H1 (cell line): ENCODE measurements around the gene TSKU. TPM values are rescaled to one million over a fixed set of nuclear protein-coding genes. Genes with fewer than 3 reads are reported as not detected.

Experiments
- CHD1 ChIP-seq: IDR thresholded peaks from 2 replicates; pipeline ENCODE4 v1.6.1; 2012; ENCODE audit warnings: low read depth, low read length, improper control_type of control experiment
- EGR1 ChIP-seq: IDR thresholded peaks from 2 replicates; pipeline ENCODE4 v1.6.1; 2011; ENCODE audit warnings: low read depth, low read length, borderline replicate concordance
- FOSL1 ChIP-seq: IDR thresholded peaks from 2 replicates; pipeline ENCODE4 v1.6.1; 2011; ENCODE audit warnings: mild to moderate bottlenecking, low read depth, low read length, moderate library complexity; ENCODE audit not compliant: insufficient read depth
- MAX ChIP-seq: IDR thresholded peaks from 2 replicates; pipeline ENCODE4 v1.6.1; 2012; ENCODE audit warnings: inconsistent platforms
- SP4 ChIP-seq: IDR thresholded peaks from 2 replicates; pipeline ENCODE4 v1.6.1; 2012; ENCODE audit warnings: low read length, inconsistent platforms
- TBP ChIP-seq: IDR thresholded peaks from 2 replicates; pipeline ENCODE4 v1.6.1; 2011; ENCODE audit warnings: low read depth, low read length, improper control_type of control experiment
- polyA plus RNA-seq, 7 experiments: library from polyadenylated mRNA; depleted of rRNA in 3 of 7; stranded (reverse) in 5 of 7; unstranded in 2 of 7; fragments of >200 nt in 5 of 7; fragments of 200-250 nt in 2 of 7; gene quantifications; 1 replicate in 5 of 7; 2 replicates in 1 of 7; 4 replicates in 1 of 7; pipeline versions ENCODE4 v1.2.1 to v1.2.3, GENCODE V29; 2011 to 2013; ENCODE audit warnings: missing spikeins in 2 of 7, mixed read lengths in 2 of 7
- total RNA-seq: library from RNA; stranded (reverse); fragmentation: NEBNext Ultra II Directional; extraction: Animal tissue kit (Norgen Biotek cat#: 25700); gene quantifications from 2 replicates; pipeline ENCODE4 v1.2.1, GENCODE V29; 2021
- TF ChIP-seq, protein P1 (sequence below): fragments of 300-600 bp; sonication (generic); IDR thresholded peaks from 2 replicates; pipeline ENCODE4 v1.7.1; 2012; ENCODE audit warnings: low read length, moderate library complexity, mild to moderate bottlenecking, inconsistent platforms; ENCODE audit not compliant: insufficient replicate concordance

TSKU gene
- total and polyA plus RNA-seq, 2 of the 8 experiments (the other 6 are each of a cell fraction or from before 2014, with no cell fraction given): 22.8 to 28.4 TPM

DNA sequence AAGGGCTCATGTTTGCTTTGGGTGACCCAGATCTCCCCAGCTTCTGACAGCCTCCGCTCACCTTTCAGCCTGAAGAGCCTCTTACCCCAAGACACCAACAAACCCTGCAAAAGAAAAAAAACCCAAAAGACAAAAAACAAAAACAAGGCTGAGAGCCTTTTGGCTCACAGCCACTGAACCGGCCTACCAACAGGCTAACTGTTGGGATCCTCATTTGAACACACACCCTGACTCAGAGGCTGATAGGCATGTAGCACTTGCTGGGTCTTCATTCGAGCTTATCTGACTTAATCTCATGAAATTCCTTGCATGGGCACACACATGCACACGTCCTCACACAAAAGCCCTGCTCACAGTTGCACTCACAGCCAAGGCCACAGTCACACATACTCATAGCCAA lies 22.9 kb upstream of the TSKU start (continued):
- TF ChIP-seq, protein P1, sequence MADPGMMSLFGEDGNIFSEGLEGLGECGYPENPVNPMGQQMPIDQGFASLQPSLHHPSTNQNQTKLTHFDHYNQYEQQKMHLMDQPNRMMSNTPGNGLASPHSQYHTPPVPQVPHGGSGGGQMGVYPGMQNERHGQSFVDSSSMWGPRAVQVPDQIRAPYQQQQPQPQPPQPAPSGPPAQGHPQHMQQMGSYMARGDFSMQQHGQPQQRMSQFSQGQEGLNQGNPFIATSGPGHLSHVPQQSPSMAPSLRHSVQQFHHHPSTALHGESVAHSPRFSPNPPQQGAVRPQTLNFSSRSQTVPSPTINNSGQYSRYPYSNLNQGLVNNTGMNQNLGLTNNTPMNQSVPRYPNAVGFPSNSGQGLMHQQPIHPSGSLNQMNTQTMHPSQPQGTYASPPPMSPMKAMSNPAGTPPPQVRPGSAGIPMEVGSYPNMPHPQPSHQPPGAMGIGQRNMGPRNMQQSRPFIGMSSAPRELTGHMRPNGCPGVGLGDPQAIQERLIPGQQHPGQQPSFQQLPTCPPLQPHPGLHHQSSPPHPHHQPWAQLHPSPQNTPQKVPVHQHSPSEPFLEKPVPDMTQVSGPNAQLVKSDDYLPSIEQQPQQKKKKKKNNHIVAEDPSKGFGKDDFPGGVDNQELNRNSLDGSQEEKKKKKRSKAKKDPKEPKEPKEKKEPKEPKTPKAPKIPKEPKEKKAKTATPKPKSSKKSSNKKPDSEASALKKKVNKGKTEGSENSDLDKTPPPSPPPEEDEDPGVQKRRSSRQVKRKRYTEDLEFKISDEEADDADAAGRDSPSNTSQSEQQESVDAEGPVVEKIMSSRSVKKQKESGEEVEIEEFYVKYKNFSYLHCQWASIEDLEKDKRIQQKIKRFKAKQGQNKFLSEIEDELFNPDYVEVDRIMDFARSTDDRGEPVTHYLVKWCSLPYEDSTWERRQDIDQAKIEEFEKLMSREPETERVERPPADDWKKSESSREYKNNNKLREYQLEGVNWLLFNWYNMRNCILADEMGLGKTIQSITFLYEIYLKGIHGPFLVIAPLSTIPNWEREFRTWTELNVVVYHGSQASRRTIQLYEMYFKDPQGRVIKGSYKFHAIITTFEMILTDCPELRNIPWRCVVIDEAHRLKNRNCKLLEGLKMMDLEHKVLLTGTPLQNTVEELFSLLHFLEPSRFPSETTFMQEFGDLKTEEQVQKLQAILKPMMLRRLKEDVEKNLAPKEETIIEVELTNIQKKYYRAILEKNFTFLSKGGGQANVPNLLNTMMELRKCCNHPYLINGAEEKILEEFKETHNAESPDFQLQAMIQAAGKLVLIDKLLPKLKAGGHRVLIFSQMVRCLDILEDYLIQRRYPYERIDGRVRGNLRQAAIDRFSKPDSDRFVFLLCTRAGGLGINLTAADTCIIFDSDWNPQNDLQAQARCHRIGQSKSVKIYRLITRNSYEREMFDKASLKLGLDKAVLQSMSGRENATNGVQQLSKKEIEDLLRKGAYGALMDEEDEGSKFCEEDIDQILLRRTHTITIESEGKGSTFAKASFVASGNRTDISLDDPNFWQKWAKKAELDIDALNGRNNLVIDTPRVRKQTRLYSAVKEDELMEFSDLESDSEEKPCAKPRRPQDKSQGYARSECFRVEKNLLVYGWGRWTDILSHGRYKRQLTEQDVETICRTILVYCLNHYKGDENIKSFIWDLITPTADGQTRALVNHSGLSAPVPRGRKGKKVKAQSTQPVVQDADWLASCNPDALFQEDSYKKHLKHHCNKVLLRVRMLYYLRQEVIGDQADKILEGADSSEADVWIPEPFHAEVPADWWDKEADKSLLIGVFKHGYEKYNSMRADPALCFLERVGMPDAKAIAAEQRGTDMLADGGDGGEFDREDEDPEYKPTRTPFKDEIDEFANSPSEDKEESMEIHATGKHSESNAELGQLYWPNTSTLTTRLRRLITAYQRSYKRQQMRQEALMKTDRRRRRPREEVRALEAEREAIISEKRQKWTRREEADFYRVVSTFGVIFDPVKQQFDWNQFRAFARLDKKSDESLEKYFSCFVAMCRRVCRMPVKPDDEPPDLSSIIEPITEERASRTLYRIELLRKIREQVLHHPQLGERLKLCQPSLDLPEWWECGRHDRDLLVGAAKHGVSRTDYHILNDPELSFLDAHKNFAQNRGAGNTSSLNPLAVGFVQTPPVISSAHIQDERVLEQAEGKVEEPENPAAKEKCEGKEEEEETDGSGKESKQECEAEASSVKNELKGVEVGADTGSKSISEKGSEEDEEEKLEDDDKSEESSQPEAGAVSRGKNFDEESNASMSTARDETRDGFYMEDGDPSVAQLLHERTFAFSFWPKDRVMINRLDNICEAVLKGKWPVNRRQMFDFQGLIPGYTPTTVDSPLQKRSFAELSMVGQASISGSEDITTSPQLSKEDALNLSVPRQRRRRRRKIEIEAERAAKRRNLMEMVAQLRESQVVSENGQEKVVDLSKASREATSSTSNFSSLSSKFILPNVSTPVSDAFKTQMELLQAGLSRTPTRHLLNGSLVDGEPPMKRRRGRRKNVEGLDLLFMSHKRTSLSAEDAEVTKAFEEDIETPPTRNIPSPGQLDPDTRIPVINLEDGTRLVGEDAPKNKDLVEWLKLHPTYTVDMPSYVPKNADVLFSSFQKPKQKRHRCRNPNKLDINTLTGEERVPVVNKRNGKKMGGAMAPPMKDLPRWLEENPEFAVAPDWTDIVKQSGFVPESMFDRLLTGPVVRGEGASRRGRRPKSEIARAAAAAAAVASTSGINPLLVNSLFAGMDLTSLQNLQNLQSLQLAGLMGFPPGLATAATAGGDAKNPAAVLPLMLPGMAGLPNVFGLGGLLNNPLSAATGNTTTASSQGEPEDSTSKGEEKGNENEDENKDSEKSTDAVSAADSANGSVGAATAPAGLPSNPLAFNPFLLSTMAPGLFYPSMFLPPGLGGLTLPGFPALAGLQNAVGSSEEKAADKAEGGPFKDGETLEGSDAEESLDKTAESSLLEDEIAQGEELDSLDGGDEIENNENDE: no peak
- TF ChIP-seq MAX (no peak), CHD1 (no peak), TBP (no peak), FOSL1 (no peak), EGR1 (no peak), SP4 (no peak)
